ENCODE data around the gene PHF5A. TPM values are rescaled to one million over a fixed set of nuclear protein-coding genes. Genes with fewer than 3 reads are reported as not detected.

The PHF5A gene
- total RNA-seq, 1 donor from 2014 or later: 88.9 TPM

GRCh38 chr22:41498303-41498835 lies 29.9 kb upstream of the PHF5A start:
- Mint-ChIP-seq H3K4me1 (no peaks in the 10 kb centered on the region), H3K36me3 (ENCODE audit: low read depth) (no peaks in the 10 kb centered on the region), H3K4me3 (no peak overlapping the region), H3K27ac (ENCODE audit: unreplicated experiment) (no peak overlapping the region), H3K27me3 (ENCODE audit: low read depth) (no peaks in the 10 kb centered on the region), H3K9me3 (no peaks in the 10 kb centered on the region)
- no peak for DNase-seq (ENCODE audit: low read depth, low spot score)
- TF ChIP-seq, protein P1, sequence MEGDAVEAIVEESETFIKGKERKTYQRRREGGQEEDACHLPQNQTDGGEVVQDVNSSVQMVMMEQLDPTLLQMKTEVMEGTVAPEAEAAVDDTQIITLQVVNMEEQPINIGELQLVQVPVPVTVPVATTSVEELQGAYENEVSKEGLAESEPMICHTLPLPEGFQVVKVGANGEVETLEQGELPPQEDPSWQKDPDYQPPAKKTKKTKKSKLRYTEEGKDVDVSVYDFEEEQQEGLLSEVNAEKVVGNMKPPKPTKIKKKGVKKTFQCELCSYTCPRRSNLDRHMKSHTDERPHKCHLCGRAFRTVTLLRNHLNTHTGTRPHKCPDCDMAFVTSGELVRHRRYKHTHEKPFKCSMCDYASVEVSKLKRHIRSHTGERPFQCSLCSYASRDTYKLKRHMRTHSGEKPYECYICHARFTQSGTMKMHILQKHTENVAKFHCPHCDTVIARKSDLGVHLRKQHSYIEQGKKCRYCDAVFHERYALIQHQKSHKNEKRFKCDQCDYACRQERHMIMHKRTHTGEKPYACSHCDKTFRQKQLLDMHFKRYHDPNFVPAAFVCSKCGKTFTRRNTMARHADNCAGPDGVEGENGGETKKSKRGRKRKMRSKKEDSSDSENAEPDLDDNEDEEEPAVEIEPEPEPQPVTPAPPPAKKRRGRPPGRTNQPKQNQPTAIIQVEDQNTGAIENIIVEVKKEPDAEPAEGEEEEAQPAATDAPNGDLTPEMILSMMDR (conservative IDR thresholded peaks at IDR 0.05): no peak

DNA sequence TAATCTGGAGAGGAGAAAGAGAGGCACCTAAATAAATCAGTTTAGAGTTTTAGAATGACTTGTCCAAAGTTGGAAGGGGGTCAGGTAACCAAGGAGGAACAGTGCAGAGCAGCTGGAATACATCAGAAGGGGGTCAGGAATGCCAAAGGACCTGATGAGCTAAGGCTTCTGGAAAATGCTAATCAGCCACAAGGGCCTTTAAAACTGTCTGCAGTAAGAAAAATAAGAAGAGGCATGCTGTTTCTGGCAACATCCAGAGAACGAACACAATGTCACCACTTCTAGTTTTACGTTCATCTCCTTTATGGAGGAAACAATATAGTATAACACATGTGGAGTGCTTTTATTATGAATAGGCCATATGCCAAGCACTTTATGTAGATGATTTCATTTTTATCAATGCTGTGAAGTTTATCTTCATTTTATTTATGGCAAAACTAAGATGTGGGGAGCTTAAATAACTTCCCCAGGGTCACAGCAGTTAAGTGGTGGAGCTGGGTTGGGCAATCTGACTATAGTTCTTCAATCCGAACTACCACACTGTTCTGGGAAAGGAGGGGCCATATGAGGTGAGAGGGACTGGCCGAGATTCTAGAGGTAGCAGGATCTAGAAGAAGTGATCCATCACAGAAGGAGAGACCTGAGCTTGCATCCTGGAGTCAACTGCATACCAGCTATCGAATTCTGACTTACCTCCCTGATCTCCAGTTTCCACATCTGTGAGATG lies 23.0 kb upstream of the PHF5A start:
- Mint-ChIP-seq H3K4me1 (no peaks in the 10 kb centered on the region), H3K27me3 (ENCODE audit: low read depth) (no peaks in the 10 kb centered on the region), H3K4me3 (no peak overlapping the region), H3K27ac (ENCODE audit: unreplicated experiment) (no peak overlapping the region), H3K9me3 (no peaks in the 10 kb centered on the region), H3K36me3 (ENCODE audit: low read depth) (no peaks in the 10 kb centered on the region)
- no peak for DNase-seq (ENCODE audit: low read depth, low spot score)
- TF ChIP-seq, protein P1 (conservative IDR thresholded peaks at IDR 0.05): no peak

- no peaks in the 10 kb centered on the region for H3K27me3 Mint-ChIP-seq (ENCODE audit: low read depth)
- no peak overlapping the region for H3K4me3 Mint-ChIP-seq
- DNase-seq (ENCODE audit: low read depth, low spot score): no peak
- no peak overlapping the region for H3K27ac Mint-ChIP-seq (ENCODE audit: unreplicated experiment)
- no peaks in the 10 kb centered on the region for H3K36me3 Mint-ChIP-seq (ENCODE audit: low read depth)
- TF ChIP-seq, protein P1 (conservative IDR thresholded peaks at IDR 0.05): no peak
- no peaks in the 10 kb centered on the region for H3K9me3 Mint-ChIP-seq
- peaks cover 5% of the 10 kb centered on the region for H3K4me1 Mint-ChIP-seq
These were observed 20.3 kb upstream of the PHF5A start for GRCh38 chr22:41488596-41489385.

GRCh38 chr22:41488076-41488475 lies 19.6 kb upstream of the PHF5A start:
- Mint-ChIP-seq H3K4me3 (no peak overlapping the region), H3K4me1 (peaks cover 5% of the 10 kb centered on the region), H3K27me3 (ENCODE audit: low read depth) (no peaks in the 10 kb centered on the region), H3K36me3 (ENCODE audit: low read depth) (no peaks in the 10 kb centered on the region), H3K27ac (ENCODE audit: unreplicated experiment) (no peak overlapping the region), H3K9me3 (no peaks in the 10 kb centered on the region)
- TF ChIP-seq, protein P1 (conservative IDR thresholded peaks at IDR 0.05): no peak
- no peak for DNase-seq (ENCODE audit: low read depth, low spot score)

- H3K4me3 Mint-ChIP-seq: no peak overlapping the region
These were observed 18.8 kb upstream of the PHF5A start for GRCh38 chr22:41487037-41487935.

More at GRCh38 chr22:41487037-41487935, 18.8 kb upstream of the PHF5A start:
- no peak for DNase-seq (ENCODE audit: low read depth, low spot score)
- Mint-ChIP-seq H3K27ac (ENCODE audit: unreplicated experiment) (peak overlapping the region; percentile 35), H3K4me1 (peaks cover 5% of the 10 kb centered on the region), H3K27me3 (ENCODE audit: low read depth) (no peaks in the 10 kb centered on the region), H3K36me3 (ENCODE audit: low read depth) (no peaks in the 10 kb centered on the region), H3K9me3 (no peaks in the 10 kb centered on the region)
- TF ChIP-seq, protein P1 (conservative IDR thresholded peaks at IDR 0.05): no peak
